Kidney capillary endothelial cell (primary cell): ENCODE measurements around the gene ASXL1.
"Not testable (repeated sequence)": the region's sequence is repeated elsewhere in the genome, so short reads cannot be mapped to it uniquely, and the experiment has no call there.

Experiments used
- DNase-seq: peaks from one replicate; pipeline ENCODE4 v3.0.0-alpha.2; 2018; ENCODE audit warnings: low spot score

The ASXL1 gene

GRCh38 chr20:32454164-32455145 is 96.3 kb downstream of the ASXL1 start:
- DNase-seq = no peak

- DNase-seq = no peak
Measured at GRCh38 chr20:32455171-32455900, 97.2 kb downstream of the ASXL1 start.

DNA sequence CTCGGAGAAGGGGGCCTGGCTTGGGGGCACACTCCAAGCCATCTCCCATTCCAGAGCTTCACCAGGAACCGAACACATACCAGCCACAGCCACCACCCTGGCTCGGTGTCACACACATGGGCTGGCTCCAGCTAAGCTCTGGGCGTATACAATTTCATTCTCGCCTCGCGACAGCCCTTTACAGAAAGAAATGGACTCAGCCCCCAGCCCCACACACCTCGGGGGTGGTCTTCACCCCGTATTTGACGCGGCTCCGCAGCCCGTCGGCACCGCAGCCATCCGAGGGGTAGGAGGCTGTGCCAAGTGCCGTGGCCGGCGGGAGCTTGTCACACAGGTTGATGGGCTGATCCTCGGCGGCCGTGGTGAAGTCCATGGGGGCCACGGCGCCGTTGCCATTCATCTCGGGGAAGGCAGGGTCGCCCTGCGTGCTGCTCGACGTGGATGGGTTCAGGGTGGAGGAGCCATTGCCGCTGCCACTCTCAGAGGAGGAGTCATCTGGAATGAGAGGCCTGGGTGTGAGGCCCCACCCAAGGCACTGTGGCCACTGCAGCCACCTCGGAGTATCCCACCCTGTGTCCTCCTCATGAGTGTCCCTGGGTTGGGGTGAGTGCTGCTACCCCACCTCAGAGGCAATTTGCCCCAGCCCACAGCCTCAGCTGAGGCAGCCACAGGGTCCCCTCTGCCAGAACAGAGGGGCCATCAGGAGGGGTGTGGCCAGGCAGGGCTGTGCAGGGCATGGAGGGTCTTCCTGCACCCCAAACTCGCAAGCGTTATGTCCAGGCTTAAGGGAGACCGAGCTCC is 98.0 kb downstream of the ASXL1 start:
- DNase-seq = no peak

DNA sequence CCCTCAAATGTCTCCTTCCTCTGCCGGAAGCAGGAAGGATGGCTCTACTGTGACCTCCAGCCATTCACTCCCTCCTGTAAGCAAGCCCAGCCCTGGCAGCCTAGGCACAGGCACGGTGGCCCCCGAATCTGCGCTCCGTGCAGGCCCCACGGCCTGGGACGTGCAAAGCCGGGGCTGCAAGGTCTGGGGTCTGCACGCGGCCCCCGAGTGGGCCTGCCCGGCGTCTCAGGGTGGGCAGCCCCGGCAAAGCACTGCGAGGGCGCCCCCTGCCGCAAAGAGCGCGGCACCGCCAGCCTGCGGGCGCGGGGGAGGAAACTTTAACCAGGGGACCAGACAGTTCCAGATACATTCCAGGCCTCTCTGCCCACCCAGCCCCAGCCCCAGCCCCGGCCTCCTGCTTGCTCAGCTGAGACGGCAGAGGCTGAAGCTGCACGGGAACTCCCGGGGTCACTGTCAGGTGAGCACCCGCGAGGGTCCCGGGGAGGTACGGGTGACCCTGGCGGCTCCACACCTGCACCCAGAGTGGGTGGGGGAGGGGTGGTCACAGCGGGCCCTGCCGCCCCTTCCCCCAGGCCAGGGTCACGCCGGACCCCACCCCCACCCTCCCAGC is 98.8 kb downstream of the ASXL1 start:
- DNase-seq = no peak

DNA sequence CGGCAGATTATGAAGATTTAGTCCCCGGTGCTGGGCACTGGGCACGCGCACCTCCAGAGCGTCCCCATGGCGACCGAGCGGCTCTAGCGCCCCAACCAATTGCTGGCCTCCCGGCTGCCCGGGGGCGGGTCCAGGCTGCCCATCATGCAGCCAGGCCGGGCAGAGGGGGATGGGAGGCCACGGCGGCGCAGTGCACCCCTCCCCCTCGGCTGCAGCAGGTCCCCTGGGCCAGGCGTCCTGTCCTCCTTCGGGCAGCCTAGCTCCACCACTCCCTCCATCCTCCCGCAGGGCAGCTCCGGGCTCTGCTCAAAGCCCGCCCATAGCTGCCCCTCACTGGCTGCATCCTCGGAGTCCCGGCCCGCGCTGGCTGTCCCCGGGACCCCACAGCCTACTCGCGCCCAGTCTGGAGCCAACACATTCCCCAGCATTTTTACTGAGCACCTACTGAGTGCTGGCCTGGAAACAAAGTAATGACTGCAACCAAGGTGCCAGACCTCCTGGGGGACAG is 99.4 kb downstream of the ASXL1 start:
- no peak for DNase-seq

DNA sequence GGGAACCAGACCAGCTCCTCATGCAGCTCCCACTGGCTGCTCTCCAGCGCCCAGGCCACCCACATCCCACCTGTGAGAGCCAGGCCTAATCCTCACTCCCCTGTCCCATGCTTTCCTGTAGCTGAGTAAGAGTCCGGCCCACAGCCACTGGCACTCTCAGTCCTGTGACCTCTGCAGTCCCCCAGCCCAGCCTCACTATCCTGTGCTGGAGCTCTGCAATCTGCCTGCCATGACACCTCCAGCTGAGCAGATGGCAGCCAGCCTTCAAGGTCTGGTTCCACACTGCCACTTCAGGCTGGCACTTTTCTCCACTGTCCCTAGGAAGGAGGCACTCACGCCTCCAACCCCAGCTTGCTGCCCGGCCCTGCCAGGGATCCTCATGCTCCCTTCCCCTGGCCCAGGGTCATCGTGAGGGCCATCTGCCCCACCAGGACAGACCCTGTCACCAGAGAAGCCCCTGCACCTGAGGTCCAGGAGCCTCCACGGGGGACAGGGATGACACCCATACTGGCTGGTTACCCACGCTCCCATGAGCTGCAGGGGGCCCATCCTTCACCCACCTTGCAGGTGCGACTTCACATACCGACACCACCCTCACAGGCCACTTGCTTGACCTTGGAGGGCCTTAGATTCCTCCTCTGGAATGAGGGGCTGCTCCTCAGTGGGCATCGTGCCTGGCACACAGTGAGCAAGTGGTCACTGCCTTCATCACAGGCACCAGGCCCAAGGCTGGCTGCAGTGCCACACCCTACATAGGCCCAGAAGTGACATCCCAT is 100.1 kb downstream of the ASXL1 start:
- DNase-seq = no peak

- DNase-seq = no peak
Measured at GRCh38 chr20:32458837-32459220, 100.7 kb downstream of the ASXL1 start.

- no peak for DNase-seq
Measured at GRCh38 chr20:32460231-32460630, 102.1 kb downstream of the ASXL1 start.

DNA sequence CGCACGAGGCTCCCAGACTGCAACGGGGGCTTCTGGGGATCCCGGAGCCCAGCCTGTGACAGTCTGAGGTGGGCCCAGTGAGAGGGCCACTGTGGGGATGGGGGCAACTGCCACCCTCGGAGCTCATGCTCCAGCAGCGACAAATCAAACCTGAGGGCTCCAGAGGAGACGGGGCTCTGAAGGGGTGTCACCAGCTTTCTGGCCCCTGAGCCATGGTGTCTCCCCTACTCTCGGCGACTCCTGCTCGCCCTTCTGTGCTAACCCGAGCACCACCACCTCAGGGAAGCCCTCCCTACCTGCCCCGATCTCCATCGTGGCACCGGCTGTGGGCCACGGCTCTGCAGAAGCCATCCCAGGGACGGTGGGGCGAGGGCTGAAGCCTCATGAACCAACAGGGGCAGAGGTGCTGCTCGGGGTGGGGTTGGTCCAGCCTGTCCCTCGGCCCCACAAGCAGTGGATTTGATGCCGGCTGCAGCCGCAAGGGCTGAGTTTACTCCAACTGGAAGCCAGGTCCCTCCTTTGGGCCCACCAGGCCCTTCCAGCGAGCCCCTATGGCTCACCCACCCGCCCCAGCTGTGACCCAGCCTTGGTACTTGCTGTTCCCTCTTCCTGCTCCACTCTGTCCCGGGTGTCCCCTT is 102.7 kb downstream of the ASXL1 start:
- no peak for DNase-seq

- no peak for DNase-seq
Measured at GRCh38 chr20:32461836-32462600, 103.9 kb downstream of the ASXL1 start.

DNA sequence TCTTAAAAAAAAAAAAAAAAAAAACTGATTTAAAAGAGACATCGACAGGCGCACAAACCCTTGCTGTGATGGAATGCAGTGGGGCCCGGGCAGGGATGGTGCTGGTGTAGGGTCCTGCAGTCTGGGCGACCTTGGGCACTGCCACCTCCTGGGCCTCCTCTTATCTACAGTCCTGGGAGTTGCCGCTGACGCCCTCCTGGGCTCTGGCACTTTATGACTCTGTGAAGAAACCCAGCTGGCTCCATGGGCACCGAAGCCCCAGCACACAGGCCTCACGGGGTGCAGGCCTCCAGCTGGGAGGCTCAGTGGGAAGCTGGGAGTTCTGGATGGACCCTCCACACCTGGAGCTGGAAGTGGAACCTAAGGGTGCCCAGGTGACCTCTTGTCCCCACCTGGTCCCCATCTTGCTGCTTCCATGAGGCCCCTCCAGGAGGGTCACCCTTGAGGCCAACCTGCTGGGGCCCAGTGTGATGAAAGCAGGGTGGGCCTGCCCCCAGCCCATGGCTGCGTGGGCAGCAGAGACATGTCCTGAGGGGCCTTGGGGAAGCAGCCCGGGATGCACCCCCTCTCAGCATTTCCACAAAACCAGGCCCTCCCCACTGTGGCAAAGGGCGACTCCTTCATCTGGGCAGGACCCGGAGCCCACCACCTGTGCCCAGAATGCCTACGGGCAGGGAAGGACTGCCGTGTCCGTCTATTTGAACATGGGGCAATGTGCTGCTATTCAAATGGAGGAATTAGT is 104.9 kb downstream of the ASXL1 start:
- DNase-seq = no peak

- DNase-seq = no peak
Measured at GRCh38 chr20:32463642-32464400, 105.7 kb downstream of the ASXL1 start.

DNA sequence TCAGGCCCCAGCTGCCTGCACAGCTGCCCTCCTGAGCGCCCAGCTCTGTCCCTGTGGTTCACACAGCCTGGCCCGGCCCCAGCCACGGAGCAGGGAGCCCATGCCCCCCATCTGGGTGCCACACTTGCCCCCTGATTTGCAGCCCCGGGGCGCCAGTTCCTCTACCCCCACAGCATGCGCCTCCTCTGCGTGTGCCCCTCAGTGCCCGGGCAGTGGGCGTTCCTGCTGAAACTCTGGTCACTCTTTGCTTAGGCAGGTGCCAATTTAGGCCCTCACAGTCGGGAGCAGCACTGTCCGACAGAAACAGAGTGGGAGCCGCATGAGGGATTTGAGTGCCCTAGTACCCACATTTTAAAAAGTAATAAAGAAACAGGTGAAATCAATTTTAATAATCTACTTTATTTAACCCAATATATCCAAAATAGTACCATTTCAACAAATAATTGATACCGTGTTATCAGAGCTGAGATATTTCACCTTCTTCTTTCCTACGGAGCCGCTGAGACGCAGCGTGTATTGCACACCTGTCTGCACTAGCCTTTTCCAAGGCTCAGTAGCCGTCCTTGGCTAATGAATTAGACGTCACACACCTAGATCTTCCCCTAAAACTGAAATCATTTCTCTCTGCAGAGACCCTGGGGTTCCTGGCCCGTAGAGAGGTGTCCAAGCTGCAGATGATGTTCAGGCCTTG is 106.4 kb downstream of the ASXL1 start:
- no peak for DNase-seq

- peak; percentile 94 for DNase-seq
Measured at GRCh38 chr20:32465092-32465900, 107.2 kb downstream of the ASXL1 start.

DNA sequence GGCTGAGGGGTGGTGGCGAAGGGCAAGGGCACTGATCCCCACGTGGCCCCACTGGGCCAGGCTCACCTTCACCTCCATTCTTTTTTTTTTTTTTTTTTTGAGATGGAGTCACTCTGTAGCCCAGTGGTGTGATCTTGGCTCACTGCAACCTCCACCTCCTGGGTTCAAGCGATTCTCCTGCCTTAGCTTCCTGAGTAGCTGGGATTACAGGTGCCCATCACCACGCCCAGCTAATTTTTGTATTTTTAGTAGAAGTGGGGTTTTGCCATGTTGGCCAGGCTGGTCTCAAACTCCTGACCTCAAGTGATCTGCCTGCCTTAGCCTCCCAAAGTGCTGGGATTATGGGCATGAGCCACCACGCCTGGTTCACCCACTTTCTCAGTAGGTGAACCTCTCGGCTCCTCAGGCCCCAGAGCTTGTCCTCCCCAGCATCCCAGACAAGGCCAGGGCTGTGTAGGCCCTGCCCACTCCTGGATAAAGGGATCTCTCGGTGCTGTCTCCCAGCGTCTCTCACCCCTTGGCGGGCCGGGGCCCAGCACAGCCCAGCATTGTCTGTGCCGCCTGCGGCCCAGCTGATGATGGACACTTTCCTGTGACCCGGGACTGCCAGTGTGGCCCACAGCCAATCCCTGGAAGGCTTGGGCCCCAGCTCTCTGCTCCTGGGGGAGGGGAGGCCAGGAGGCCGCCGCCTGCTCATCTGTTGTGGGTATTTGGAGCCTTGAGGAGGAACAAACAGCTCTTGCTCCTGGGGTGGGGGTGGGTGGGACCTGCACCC is 108.0 kb downstream of the ASXL1 start:
- not testable (repeated sequence) for DNase-seq
